RWPE2 (cell line): ENCODE results near the gene RAN.

Experiments
- ATAC-seq: fragments of 200-7000 bp; cut with Tn5 transposase; 3 replicates; pipeline ENCODE4 v1.9.1; 2021; ENCODE audit warnings: low read depth
- DNase-seq: peaks from one replicate; pipeline ENCODE4 v3.0.0-alpha.2; 2020; ENCODE audit warnings: low spot score
- H3K27ac ChIP-seq: fragments of 450-650 bp; 2 replicates; pipeline ENCODE4 v1.5.1; 2017; ENCODE audit warnings: mild to moderate bottlenecking; ENCODE audit not compliant: poor library complexity, severe bottlenecking
- H3K27me3 ChIP-seq: fragments of 250-450 bp; sonication (Bioruptor Pico); 2 replicates; pipeline ENCODE4 v1.5.1; 2021; ENCODE audit warnings: mild to moderate bottlenecking, moderate library complexity; ENCODE audit not compliant: insufficient read depth, poor library complexity, severe bottlenecking
- H3K36me3 ChIP-seq: fragments of 250-450 bp; sonication (Bioruptor Pico); 2 replicates; pipeline ENCODE4 v1.5.1; 2020; ENCODE audit warnings: low read depth, mild to moderate bottlenecking, moderate library complexity
- H3K4me1 ChIP-seq: fragments of 250-450 bp; sonication (Bioruptor Pico); 2 replicates; pipeline ENCODE4 v1.5.1; 2021; ENCODE audit warnings: mild to moderate bottlenecking, moderate library complexity; ENCODE audit not compliant: insufficient read depth, poor library complexity, severe bottlenecking
- H3K4me3 ChIP-seq: fragments of 250-450 bp; sonication (Bioruptor Pico); 2 replicates; pipeline ENCODE4 v1.5.1; 2021; ENCODE audit warnings: mild to moderate bottlenecking, moderate library complexity; ENCODE audit not compliant: severe bottlenecking
- H3K9me3 ChIP-seq: fragments of 250-450 bp; sonication (Bioruptor Pico); 2 replicates; pipeline ENCODE4 v1.5.1; 2021; ENCODE audit warnings: mild to moderate bottlenecking, moderate library complexity; ENCODE audit not compliant: severe bottlenecking
- CTCF ChIP-seq: fragments of 450-650 bp; IDR thresholded peaks from one replicate; pipeline ENCODE4 v1.5.1; 2017; ENCODE audit warnings: mild to moderate bottlenecking, moderate library complexity; ENCODE audit not compliant: poor library complexity, severe bottlenecking

The RAN gene

GRCh38 chr12:130920723-130921381, 49.0 kb downstream of the RAN start:
- H3K27me3 ChIP-seq: peaks cover 30% of the 10 kb centered on the region
- no peak for TF ChIP-seq CTCF
- DNase-seq (no peak), ATAC-seq (peak; percentile 36; the same call in 2 of the 3 replicates)
- no peaks in the 10 kb centered on the region for H3K36me3 ChIP-seq
- no peaks in the 10 kb centered on the region for H3K9me3 ChIP-seq
- no peaks in the 10 kb centered on the region for H3K4me1 ChIP-seq
- H3K27ac ChIP-seq: no peak overlapping the region
- no peak overlapping the region for H3K4me3 ChIP-seq

GRCh38 chr12:130922511-130922953, 50.7 kb downstream of the RAN start:
- Histone ChIP-seq H3K36me3 (no peaks in the 10 kb centered on the region), H3K27me3 (peaks cover 13% of the 10 kb centered on the region), H3K4me1 (no peaks in the 10 kb centered on the region), H3K4me3 (no peak overlapping the region), H3K9me3 (no peaks in the 10 kb centered on the region), H3K27ac (no peak overlapping the region)
- no peak for TF ChIP-seq CTCF
- DNase-seq: no peak
- ATAC-seq: no peak

GRCh38 chr12:130924966-130925665, 53.2 kb downstream of the RAN start:
- Histone ChIP-seq H3K36me3 (no peaks in the 10 kb centered on the region), H3K4me1 (no peaks in the 10 kb centered on the region), H3K27me3 (peaks cover 12% of the 10 kb centered on the region), H3K9me3 (no peaks in the 10 kb centered on the region), H3K4me3 (no peak overlapping the region), H3K27ac (no peak overlapping the region)
- no peak for TF ChIP-seq CTCF
- no peak for ATAC-seq
- DNase-seq: no peak

GRCh38 chr12:130925666-130926015, 53.8 kb downstream of the RAN start:
- Histone ChIP-seq H3K9me3 (no peaks in the 10 kb centered on the region), H3K27ac (no peak overlapping the region), H3K27me3 (peaks cover 12% of the 10 kb centered on the region), H3K4me3 (no peak overlapping the region), H3K4me1 (no peaks in the 10 kb centered on the region), H3K36me3 (no peaks in the 10 kb centered on the region)
- no peak for TF ChIP-seq CTCF
- no peak for DNase-seq
- ATAC-seq: no peak
